Kidney capillary endothelial cell (primary cell): ENCODE measurements around the gene RPS6KA2.

Experiments
- DNase-seq: peaks from one replicate; pipeline ENCODE4 v3.0.0-alpha.2; 2018; ENCODE audit warnings: low spot score

Gene RPS6KA2

DNA sequence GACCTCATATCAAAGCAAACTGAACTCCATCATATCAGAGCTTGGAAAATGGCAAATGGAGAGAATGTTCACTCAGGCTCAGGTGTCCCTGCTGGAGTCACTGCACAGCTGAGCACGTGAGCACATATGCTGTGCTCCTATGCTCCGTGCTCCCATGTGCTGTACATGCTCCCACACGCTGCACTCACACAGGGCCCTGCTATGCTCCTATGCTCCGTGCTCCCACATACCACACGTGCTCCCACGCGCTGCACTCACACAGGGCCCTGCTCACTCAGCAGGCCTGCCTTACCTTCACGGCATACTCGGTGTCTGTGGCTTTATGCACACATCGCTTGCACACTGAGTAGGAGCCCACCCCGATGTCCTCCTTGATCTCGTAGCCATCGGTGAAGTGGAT lies 178.6 kb downstream of the RPS6KA2 start:
- no peak for DNase-seq

DNA sequence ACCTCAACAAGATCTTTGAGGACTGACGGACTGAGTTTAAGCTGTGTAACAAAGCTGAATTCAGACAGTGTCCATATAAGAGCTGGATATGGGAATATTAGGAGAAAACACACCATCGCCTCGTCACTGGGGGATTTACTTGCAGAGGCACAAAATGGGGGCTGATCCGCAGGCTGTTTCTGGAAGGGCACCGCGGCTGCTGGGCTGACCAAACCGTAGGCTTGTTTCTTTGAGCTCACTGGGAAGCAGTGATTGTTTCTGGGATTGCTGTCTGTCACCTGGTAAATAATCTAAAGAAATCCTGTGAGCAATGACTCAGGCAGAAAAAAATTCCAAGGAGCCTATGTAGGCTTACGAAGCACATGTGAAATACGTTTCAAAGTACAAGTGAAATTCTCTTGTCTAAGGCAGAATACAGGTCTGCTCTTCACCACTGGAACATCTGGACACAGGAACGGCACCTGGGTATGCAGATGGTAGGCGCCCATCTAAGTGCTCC lies 180.4 kb downstream of the RPS6KA2 start:
- no peak for DNase-seq

- DNase-seq, result no peak
Observed at GRCh38 chr6:166446146-166446545, 180.9 kb downstream of the RPS6KA2 start.

GRCh38 chr6:166444446-166444845 lies 182.6 kb downstream of the RPS6KA2 start:
- no peak for DNase-seq

GRCh38 chr6:166443166-166443565 lies 183.9 kb downstream of the RPS6KA2 start:
- no peak for DNase-seq

GRCh38 chr6:166442131-166442685 lies 184.8 kb downstream of the RPS6KA2 start:
- no peak for DNase-seq

DNA sequence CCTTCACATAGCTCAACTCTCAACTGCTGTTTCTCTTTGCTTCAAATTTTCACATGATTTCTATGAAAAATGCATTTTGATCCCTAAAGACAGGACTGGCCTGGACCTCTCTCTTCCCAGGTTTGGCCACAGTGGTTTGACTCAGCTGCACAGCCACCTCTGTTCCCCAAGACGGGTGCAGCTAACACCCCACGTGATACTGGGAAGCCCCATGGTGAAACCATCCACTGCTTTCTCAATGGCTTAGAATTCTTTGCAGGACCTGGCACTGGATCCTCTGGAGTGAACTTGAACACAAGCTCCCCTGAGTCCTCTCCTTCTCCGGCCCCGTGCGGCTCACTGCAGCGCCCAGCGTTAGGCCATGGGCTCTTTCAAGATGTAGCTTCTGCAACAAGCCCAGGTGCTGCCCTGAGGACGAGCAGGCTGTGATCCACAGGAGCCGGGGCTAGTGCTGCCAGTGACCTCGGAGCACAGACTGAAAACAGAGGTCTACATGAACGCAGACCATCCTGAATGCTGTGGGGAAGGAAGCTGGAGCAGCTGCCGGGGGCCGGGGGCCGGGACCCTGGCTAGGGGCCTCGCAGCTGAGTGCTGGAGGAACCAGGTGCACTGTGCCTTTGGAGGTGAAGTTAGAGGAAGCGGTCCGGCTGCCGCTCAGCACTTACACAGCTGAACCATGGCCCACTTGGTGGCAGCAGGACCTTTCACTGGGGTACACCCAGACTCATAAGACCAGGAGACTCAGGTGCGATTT lies 185.5 kb downstream of the RPS6KA2 start:
- no peak for DNase-seq

- DNase-seq, result no peak
Observed at GRCh38 chr6:166440729-166441128, 186.3 kb downstream of the RPS6KA2 start.

- no peak for DNase-seq
Observed at GRCh38 chr6:166440106-166440505, 186.9 kb downstream of the RPS6KA2 start.

DNA sequence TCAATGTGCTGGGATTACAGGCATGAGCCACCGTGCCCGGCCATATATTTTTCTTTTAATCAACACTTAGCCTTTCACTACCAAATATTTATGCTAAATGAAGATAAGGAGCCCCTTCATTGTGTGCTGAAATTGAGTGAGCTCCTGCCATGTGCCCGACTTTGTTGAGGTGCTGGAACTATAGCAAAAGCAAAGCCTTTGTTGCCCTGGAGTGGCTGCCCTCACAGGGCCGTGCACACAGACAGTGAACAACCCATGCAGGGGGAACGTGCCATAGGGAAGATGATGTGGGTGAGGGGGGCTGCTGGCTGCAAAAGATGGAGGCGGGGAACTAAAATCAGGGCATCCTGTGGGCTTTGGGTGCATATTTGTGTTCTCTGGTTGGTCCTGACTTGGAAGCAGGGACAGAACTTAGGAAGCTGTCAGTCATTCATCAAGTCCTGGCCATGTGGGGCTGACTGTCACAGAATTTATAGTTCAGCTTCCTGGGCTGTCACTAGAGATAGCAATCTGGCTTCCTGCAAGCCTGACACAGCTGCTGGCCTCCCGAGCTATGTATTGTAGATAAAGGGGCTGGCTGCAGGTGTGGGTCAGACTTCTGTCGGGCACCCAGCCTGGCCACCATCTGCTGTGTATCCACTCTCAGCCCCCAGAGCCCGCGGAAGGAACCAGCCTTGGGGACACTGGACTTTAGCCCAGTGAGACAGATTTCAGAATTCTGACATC lies 187.5 kb downstream of the RPS6KA2 start:
- peak; percentile 47 for DNase-seq

GRCh38 chr6:166438211-166438861 lies 188.7 kb downstream of the RPS6KA2 start:
- no peak for DNase-seq

- DNase-seq, result no peak
Observed at GRCh38 chr6:166437661-166438060, 189.4 kb downstream of the RPS6KA2 start.

DNA sequence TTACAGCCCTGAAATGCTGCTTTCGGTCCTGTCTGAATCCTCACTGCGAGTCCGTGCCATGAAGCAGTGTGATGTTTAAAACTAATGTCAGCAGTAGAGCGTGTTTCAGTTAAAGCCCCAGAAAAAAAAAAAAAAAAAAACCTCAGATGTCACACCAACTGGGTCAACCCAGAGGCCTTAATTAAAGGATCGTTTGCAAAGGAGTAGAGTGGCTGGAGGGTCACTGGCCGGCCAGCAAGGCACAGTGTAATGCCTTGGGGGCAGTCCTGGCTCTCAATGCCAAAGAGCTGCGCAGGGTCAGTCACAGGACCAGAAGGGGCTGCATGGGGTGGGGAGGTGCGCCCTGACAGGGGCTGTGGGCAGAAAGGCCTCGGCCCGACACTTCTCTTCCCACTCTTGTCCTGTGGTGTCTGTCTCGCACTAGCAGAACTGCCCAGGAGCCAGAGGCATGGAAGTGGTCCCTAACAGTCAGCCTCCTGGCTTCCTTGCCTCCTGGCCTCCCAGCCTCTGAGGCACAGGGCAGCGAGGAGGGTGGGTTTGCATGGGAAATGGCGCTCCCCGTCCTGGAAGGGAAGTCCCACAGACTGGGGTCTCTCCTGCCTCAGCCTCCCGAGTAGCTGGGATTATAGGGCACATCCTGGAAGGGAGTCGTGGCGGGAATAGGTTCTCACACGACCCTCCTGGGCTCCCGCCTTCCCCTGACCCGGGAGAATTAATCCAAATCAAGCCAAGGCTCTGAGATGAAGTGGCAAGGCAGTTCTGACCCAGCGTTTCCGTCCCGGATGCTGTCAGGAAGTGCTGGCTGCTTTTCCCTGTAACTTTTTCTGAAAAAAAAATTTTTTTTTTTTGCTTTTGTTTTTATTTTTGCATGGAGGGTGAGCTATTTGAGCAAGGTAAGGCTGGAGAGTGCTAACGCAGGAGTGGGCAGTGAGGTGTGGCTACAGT lies 190.6 kb downstream of the RPS6KA2 start:
- peak; percentile 45 for DNase-seq

DNA sequence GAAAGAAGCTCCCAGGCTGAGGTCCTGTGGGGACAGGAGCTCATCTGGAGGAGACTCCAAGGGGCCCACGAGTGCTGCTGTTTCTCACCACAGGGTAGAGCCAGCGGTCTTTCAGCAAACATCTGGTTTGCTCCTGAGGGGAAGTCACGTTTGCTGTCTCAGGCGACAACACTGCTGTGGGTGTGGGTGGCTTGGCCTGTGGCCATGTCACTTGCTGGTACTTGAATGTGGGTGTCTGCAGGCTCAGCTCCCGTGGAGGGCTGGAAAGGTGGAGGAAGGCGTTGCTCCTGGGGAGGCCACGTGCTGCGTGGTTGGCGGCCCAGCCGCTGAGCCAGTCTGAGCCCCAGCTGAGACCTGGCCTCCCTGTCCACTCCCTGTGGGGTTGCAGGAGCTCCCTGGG lies 191.5 kb downstream of the RPS6KA2 start:
- DNase-seq, result no peak

DNA sequence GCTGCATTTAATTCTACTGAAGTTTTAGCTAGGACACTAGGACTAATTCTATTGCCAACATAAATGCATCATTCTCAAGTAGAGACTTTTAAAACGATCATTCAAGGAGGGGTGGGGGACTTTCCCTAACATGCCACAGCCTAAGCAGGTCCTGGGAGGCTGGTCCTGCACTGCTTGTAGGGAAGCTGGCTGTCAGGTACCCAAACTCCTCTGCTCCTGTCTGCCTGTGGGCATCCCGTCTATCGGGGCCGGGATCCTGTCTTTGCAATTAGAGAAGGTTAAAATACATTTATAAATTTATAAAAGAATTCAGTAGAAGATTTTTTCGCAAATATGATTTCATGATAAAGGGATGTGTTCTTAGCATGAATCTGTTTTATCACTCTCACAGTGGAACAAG lies 192.7 kb downstream of the RPS6KA2 start:
- DNase-seq, result no peak

DNA sequence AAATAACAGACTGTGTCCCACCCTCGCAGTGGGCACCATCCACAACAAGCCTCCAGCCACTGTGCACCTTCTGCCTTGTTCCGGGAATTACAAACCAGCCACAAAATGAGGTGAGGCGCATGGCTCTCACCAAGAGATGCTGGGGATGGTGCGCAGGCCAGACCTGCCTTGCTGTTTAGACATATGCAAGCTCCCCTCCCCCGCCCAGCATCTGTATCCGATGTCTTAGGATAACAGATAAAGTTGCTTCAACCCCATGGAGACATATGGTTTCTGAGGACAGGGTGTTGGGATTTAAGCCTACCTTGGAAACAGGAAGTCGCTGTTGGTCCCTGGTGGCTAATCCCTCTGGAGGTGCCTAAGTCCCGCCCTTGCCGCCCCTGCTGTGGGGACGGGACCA lies 194.0 kb downstream of the RPS6KA2 start:
- no peak for DNase-seq

DNA sequence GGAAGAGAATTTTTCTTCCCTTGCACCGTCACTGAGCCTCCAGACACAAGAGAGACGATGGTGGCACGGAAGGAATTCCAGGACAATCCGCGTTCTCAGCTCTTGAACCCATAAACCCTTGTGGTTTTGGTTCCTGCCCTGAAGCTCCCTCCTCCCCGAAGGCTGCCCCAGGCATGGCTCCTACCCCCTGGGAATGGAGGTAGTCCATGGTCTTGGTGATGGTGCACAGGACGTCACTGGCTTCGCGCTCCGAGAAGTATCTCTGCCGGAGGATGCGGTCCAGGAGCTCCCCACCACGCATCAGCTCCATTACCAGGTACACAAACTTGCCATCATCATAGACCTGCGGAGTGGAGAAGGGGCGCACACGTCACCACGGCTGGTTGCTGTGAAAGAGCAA lies 196.8 kb downstream of the RPS6KA2 start:
- no peak for DNase-seq

GRCh38 chr6:166424431-166424830 lies 202.6 kb downstream of the RPS6KA2 start:
- DNase-seq, result no peak

DNA sequence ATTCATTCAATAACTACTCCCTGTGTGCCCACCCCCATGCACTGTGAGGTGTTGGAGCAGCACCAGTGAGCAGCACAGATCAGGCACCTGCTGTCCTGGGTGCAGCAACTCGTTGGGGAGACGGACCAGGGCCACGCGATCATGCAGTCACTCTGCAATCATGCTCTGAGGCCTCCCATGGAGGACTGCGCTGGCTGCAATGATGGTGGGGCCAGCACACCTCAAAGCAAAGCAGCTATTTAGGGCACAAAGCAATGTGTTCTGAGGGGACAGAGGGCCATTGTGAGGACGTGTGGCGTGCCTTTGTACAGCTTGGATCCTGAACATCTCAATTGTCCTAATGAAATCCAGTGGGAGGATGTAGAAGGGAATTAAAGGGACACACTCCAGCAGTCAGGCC lies 203.3 kb downstream of the RPS6KA2 start:
- DNase-seq, result no peak

GRCh38 chr6:166423051-166423745 lies 203.9 kb downstream of the RPS6KA2 start:
- DNase-seq, result no peak
